Kidney glomerular epithelial cell (primary cell): ENCODE results near the gene GPR162.
"Not testable (repeated sequence)": the region's sequence is repeated elsewhere in the genome, so short reads cannot be mapped to it uniquely, and the experiment has no call there.

Experiments
- DNase-seq: peaks from one replicate; lab custom pipeline; 2025; lab: John Stamatoyannopoulos, UW

The GPR162 gene

GRCh38 chr12:6854036-6854435 lies 32.4 kb downstream of the GPR162 start:
- DNase-seq, result no peak

DNA sequence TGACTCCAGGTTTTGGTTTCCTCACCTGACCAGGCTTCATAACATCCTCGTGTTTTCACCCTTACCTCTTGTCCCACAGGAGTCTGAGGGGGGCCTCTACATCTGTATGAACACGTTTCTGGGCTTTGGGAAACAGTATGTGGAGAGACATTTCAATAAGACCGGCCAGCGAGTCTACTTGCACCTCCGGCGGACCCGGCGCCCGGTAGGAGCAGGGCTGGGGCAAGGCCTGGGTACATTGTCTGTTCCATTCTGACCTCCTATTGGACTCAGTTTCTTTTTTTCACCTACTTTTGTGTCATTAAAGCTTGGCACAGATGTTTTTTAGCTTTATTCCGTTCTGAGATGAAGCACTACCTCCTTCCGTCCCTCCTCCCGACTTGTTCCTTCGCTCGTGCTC lies 33.7 kb downstream of the GPR162 start:
- DNase-seq, result no peak

DNA sequence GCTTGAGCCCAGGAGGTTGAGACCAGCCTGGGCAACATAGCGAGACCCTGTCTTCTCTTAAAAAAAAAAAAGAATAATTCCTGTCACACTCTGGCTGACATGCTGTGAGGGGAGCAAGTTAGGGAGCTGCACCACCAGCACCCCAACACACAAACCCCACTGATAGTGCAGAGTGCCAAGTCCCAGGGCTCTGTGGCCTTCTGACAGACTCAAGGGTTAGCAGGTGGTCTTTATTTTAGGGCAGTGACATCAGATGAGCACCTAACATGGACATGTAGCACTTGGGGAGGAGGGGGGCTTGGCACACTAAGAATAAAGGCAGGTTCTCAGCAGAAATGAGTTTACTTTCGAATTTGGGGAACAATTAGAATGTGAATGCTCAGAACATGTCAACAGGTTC lies 37.2 kb downstream of the GPR162 start:
- no peak for DNase-seq

DNA sequence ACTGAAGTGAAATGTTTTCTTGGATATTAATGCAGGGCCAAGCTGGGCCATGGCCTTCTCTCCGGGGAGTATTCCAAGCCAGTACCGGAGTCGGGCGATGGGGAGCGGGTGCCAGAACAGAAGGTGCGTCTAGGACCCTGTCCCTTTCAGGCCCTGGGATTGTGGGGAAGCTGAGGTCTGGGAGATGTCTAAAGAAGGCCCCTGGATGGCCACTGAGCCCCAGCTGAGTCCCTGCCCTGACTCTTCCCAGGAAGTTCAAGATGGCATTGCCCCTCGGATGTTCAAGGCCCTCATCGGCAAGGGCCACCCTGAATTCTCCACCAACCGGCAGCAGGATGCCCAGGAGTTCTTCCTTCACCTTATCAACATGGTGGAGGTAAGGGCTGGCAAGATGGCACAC lies 38.5 kb downstream of the GPR162 start:
- no peak for DNase-seq

DNA sequence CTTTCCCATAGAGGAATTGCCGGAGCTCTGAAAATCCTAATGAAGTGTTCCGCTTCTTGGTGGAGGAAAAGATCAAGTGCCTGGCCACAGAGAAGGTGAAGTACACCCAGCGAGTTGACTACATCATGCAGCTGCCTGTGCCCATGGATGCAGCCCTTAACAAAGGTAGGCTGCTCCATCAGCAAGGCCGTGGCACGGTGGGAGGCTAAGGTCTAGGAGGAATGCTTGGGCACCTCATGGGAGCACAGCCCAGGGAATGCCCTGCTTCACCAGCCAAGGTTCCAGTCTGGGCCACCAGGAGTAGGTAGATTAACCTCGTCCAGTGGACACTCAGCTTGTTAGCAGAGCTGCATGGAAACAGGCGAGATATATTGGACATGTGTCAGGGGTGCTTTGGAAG lies 39.3 kb downstream of the GPR162 start:
- DNase-seq, result no peak

DNA sequence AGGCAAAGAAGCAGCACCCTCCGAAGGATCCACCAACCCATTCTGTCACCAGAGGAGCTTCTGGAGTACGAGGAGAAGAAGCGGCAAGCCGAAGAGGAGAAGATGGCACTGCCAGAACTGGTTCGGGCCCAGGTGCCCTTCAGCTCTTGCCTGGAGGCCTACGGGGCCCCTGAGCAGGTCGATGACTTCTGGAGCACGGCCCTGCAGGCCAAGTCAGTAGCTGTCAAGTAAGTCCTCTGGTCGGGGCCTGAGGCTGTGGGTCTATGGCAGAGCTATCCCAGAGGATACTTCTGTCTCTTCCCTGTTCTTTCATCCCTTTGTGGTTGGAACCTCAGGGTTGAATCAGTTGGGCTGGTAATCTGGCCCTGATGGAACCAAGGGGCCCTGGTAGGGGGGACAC lies 39.8 kb downstream of the GPR162 start:
- DNase-seq, result no peak

DNA sequence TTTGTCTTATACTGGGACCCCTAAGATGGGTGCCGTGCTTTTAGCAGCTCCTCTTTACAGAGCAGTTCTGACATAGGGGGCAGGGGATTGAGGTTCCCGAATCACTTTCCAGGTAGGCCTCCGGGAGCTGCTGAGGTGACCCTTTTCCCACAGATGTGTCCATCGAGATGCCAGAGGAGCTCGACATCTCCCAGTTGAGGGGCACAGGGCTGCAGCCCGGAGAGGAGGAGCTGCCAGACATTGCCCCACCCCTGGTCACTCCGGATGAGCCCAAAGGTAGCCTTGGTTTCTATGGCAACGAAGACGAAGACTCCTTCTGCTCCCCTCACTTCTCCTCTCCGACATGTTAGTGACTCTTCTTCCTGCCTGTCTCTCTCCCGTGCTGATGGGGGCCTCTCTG lies 41.4 kb downstream of the GPR162 start:
- no peak for DNase-seq

- no peak for DNase-seq
Observed at GRCh38 chr12:6863586-6864321, 42.1 kb downstream of the GPR162 start.

- DNase-seq, result not testable (repeated sequence)
Observed at GRCh38 chr12:6865307-6865706, 43.7 kb downstream of the GPR162 start.

DNA sequence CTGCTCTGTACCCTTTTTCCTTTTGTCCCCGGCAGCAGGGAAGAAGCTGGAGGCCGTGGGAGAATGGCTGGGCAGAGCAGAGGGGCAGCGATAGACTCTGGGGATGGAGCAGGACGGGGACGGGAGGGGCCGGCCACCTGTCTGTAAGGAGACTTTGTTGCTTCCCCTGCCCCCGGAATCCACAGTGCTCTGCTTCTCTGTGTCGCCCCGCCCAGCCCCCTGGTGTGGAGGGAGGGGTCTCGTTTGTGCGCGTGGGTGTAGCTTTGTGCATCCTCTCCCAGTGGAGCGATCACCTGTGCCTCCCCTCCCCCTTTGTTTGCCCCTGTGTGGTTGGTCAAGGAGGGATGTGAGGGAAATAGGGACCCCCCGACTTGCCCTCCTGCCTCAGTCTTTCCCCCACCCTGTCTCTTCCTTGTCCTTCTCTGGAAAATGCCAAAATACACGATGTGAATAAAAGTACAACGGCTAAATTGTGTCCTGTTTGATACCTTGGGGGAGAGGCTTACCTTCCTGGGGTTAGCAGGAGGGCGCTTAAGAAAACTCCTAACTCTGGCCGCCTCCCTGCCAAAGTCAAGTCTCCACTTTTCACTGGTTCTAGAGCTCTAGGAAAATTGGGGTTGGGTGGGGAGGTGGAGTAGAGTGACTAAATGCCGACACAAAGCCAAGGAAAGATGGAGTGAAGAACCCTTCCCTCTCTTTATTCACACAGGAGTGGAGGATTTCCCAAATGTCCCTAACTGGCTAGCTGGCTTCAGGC lies 44.7 kb downstream of the GPR162 start:
- no peak for DNase-seq

DNA sequence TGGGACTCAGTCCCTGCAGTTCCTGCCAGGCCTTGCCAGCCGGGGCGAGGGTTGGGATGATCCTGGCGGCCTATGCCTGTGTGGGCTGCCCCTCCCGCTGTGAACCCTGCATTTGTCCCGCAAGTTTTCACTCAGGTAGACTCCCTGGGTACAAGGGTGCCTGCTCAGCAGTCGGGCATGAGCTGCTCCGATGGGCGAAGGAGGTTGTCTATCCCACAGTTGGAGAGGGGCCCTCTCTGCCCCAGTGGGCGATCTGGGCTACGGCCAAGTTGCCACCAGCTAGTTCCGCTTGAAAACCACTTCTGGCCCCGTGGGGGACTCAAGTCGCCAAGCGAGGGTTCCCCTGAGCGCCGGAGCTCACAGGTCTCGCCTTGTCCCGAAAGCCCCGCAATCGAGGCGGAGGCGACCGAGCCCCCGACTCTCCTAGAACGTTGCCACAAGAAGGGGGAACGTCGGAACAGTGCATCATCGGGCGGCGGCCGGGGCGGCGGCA lies 45.3 kb downstream of the GPR162 start:
- DNase-seq, result no peak

DNA sequence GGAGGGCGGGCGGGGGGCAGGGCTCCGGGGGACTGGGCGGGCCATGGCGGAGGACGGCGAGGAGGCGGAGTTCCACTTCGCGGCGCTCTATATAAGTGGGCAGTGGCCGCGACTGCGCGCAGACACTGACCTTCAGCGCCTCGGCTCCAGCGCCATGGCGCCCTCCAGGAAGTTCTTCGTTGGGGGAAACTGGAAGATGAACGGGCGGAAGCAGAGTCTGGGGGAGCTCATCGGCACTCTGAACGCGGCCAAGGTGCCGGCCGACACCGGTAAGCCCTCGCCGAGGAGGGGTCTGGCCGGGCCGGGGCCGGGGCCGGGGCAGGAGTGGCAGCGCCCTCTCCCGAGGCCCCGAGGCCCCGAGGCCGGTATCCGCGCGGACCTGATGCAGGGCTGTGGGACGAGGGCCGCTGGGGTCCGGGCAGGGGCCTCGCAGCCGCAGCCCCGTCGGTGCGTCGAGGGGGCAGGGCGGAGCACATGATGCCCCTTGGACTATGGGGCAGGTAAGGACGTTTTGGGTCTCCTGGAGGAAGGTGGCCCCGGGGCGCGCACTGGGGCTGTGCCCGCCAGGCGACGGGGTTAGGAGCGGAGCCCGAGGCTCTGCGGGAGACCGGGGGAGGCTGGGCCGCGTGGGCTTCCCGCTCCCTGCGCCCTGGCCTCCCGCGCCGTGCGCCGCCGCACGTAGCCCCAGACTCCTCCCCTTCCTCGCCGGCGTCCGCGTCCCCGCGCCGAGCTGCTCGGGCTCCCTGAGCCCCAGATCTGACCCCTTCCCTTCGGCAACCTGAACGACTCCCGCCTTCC lies 46.0 kb downstream of the GPR162 start, which contains the start of gene TPI1:
Gene TPI1 (plus strand): TSS at position 119 of the 798 bp plus-strand sequence. CDS start 36 bp downstream, at position 155.
- peak; percentile 48 for DNase-seq

DNA sequence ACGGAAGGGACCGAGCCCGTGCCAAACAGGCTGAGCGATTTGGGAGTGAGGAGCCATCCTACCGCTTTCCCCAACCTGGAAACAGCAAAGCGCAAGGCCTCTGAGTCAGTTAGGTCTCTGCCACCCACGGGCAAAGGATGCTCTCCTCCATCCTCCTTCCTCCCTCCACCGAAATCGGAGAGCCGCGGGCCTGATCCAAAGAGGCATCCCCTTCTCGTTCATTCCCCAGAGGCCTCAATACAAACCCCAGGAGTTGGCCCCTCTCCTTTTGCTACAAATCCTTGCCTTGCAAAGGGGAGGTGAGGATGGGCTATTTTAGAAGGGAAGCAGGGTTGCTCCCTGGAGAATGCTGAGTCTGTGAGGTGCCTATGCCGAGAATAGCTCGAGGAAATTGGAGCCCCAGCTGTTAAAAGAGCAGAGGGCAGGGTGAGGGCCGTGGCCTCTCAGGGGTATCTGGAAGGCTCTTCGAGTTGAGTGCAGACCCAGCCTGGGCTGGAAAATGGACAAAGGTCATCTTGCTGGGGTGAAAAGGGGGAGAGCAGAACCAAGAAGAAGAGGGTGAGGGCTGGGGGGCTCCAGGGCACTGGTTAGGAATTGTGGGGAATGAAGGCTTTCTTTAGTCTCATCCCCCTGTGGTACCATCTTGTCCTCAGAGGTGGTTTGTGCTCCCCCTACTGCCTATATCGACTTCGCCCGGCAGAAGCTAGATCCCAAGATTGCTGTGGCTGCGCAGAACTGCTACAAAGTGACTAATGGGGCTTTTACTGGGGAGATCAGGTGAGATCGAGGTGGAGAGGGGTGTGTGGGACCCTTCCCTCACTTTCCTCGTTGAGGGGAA lies 46.8 kb downstream of the GPR162 start:
- DNase-seq, result peak; percentile 25

DNA sequence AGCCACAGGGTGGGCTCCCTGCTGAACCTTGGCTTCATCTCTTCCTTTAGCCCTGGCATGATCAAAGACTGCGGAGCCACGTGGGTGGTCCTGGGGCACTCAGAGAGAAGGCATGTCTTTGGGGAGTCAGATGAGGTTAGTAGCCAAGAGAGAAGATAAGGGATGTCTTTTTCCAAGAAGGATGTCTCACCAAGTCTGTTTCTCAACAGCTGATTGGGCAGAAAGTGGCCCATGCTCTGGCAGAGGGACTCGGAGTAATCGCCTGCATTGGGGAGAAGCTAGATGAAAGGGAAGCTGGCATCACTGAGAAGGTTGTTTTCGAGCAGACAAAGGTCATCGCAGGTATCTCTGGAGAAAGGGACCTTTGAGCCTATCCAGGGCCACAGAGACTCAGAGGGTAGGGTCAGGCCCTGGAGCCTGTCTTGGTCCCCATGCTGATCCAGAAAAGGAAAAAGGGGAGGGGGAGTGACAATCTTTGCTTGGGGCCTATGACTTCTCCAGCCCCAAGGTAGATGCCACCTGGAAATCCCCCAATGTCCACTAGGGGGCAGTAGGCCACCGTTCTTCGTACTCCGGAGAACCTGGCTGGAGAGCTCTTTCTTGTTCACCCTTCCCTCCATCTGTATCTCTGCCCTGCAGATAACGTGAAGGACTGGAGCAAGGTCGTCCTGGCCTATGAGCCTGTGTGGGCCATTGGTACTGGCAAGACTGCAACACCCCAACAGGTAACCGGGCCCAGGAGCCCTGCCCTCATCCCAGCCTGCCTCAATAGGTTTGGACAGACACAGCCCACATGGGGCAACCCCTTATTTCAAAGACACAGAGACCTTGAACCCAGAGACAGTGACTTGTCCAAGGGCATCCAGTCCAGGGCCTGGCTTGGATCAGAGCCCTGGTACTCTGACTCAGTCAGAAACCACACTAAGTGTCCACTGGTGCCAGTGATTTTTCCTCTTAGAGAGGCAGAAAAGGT lies 47.7 kb downstream of the GPR162 start:
- DNase-seq, result peak; percentile 57

GRCh38 chr12:6870304-6870703 lies 48.7 kb downstream of the GPR162 start:
- not testable (repeated sequence) for DNase-seq

GRCh38 chr12:6871052-6871957 lies 49.7 kb downstream of the GPR162 start:
- peak; percentile 37 for DNase-seq

- peak; percentile 29 for DNase-seq
Observed at GRCh38 chr12:6872073-6873048, 50.7 kb downstream of the GPR162 start.
